DND-41 (cell line): ENCODE measurements around the gene ZNF84.

Experiments
- CTCF ChIP-seq: IDR thresholded peaks from 2 replicates; pipeline ENCODE4 v1.5.1; 2012; ENCODE audit warnings: borderline replicate concordance, low read length, moderate library complexity, mild to moderate bottlenecking; ENCODE audit not compliant: poor library complexity, severe bottlenecking; ENCODE audit errors: extremely low read depth
- EZH2 ChIP-seq: IDR thresholded peaks from 3 replicates; pipeline ENCODE4 v1.6.1; 2012; ENCODE audit warnings: borderline replicate concordance, low read depth, mild to moderate bottlenecking, moderate library complexity, low read length, inconsistent platforms; ENCODE audit not compliant: severe bottlenecking

GRCh38 chr12:133057446-133057845 is 20.1 kb downstream of the ZNF84 start:
- TF ChIP-seq CTCF (no peak), EZH2 (no peak)
